B cell (primary cell): ENCODE data around the gene KLHL1. TPM values are rescaled to one million over a fixed set of nuclear protein-coding genes. Genes with fewer than 3 reads are reported as not detected.

Source experiments
- ATAC-seq: fragments of 200-7000 bp; cut with Tn5 transposase; one replicate; pipeline ENCODE4 v1.10.0; 2021; ENCODE audit warnings: low read depth, mild to moderate bottlenecking, moderate number of reproducible peaks, moderate library complexity
- CTCF ChIA-PET: fragments of 350-600 bp; sonication (Branson Sonifier 250); formaldehyde crosslinking; loops from one replicate; lab custom pipeline; 2021; ENCODE audit warnings: antibody characterized with exemption, inconsistent platforms; lab: Charles Lee
- POLR2A ChIA-PET: fragments of 350-600 bp; sonication (Branson Sonifier 250); formaldehyde crosslinking; loops from one replicate; lab custom pipeline; 2021; ENCODE audit warnings: antibody characterized with exemption; lab: Charles Lee
- DNase-seq: peaks from one replicate; pipeline ENCODE4 v3.0.0; 2013
- H2AFZ ChIP-seq: 2 replicates; pipeline ENCODE4 v1.6.1; 2012; ENCODE audit warnings: mild to moderate bottlenecking, low read depth, low read length; ENCODE audit not compliant: insufficient read depth, poor library complexity, severe bottlenecking
- H3K27ac ChIP-seq, 2 donors: 1 replicate in 1 of 2; 2 replicates in 1 of 2; pipeline ENCODE4 v1.5.1; 2012 to 2013; ENCODE audit warnings: low read length in 2 of 2, mild to moderate bottlenecking in 2 of 2, moderate library complexity in 1 of 2
- H3K27me3 ChIP-seq, 4 experiments: fragments of 200-600 bp in 1 of 4; sonication (generic) in 1 of 4; replicated peaks in 1 of 4; 1 replicate in 2 of 4; 2 replicates in 2 of 4; pipeline versions ENCODE4 v1.6.1 to v1.7.0; 2013 to 2016; ENCODE audit warnings: low read length in 3 of 4, mild to moderate bottlenecking in 2 of 4, mixed read lengths in 1 of 4, moderate library complexity in 1 of 4; ENCODE audit not compliant: insufficient read depth in 4 of 4, control insufficient read depth in 3 of 4; ENCODE audit errors: control extremely low read depth in 1 of 4
- H3K36me3 ChIP-seq, 2 experiments: replicated peaks in 1 of 2; 1 replicate in 1 of 2; 2 replicates in 1 of 2; pipeline versions ENCODE4 v1.6.1 to v1.7.1; 2013; ENCODE audit warnings: low read length in 1 of 2; ENCODE audit not compliant: insufficient read depth in 2 of 2, control insufficient read depth in 1 of 2; ENCODE audit errors: control extremely low read depth in 1 of 2, extremely low read depth in 1 of 2
- H3K4me1 ChIP-seq, 2 donors: fragments of 200-600 bp in 1 of 2; sonication (generic) in 1 of 2; 1 replicate in 1 of 2; 2 replicates in 1 of 2; pipeline versions ENCODE4 v1.5.1 to v1.6.1; 2013 to 2017; ENCODE audit warnings: low read length in 2 of 2; ENCODE audit not compliant: control insufficient read depth in 2 of 2, insufficient read depth in 2 of 2
- H3K4me2 ChIP-seq: replicated peaks from 2 replicates; pipeline ENCODE3; 2012; ENCODE audit warnings: mild to moderate bottlenecking, low read depth, low read length; ENCODE audit not compliant: poor library complexity, severe bottlenecking
- H3K4me3 ChIP-seq, 5 experiments: fragments of 200-600 bp in 1 of 5; sonication (generic) in 1 of 5; 1 replicate in 3 of 5; 2 replicates in 2 of 5; pipeline versions ENCODE4 v1.5.1 to v1.7.0; 2011 to 2016; ENCODE audit warnings: low read length in 4 of 5, mild to moderate bottlenecking in 4 of 5, low read depth in 2 of 5, control low read depth in 1 of 5, moderate library complexity in 1 of 5; ENCODE audit not compliant: insufficient read depth in 1 of 5; ENCODE audit errors: control extremely low read depth in 1 of 5, extremely low read depth in 1 of 5
- H3K79me2 ChIP-seq: fragments of 200-600 bp; sonication (generic); one replicate; pipeline ENCODE4 v1.6.0; 2016; ENCODE audit warnings: low read length; ENCODE audit not compliant: control insufficient read depth, insufficient read depth
- H3K9ac ChIP-seq: fragments of 200-600 bp; sonication (generic); 2 replicates; pipeline ENCODE4 v1.6.1; 2017; ENCODE audit warnings: mild to moderate bottlenecking, low read length, moderate library complexity
- H3K9me3 ChIP-seq, 3 donors: one replicate each; pipeline versions ENCODE4 v1.6.1 to v1.7.1; 2013; ENCODE audit warnings: low read length in 2 of 3; ENCODE audit not compliant: control insufficient read depth in 2 of 3, insufficient read depth in 1 of 3; ENCODE audit errors: control extremely low read depth in 1 of 3
- H4K20me1 ChIP-seq: 2 replicates; pipeline ENCODE4 v1.6.0; 2012; ENCODE audit warnings: mild to moderate bottlenecking, low read length; ENCODE audit not compliant: insufficient read depth, control insufficient read depth, poor library complexity, severe bottlenecking
- H3K27ac Mint-ChIP-seq: one replicate; pipeline ENCODE4 v1.8.0; 2021; ENCODE audit warnings: mixed read lengths
- H3K27me3 Mint-ChIP-seq: one replicate; pipeline ENCODE4 v1.8.0; 2021; ENCODE audit warnings: mixed read lengths
- H3K4me1 Mint-ChIP-seq: one replicate; pipeline ENCODE4 v1.8.0; 2021; ENCODE audit warnings: mixed read lengths
- H3K4me3 Mint-ChIP-seq: one replicate; pipeline ENCODE4 v1.8.0; 2021; ENCODE audit warnings: mixed read lengths
- H3K9me3 Mint-ChIP-seq: one replicate; pipeline ENCODE4 v1.8.0; 2022; ENCODE audit warnings: mixed read lengths; ENCODE audit not compliant: insufficient read depth
- EZH2 ChIP-seq: IDR thresholded peaks from 2 replicates; pipeline ENCODE4 v1.6.1; 2012; ENCODE audit warnings: borderline replicate concordance, low read depth, mild to moderate bottlenecking, moderate library complexity, low read length; ENCODE audit not compliant: insufficient read depth, poor library complexity, severe bottlenecking
- WGBS: methylation state at CpG from one replicate; pipeline ENCODE4 v1.1.5; 2013; ENCODE audit warnings: missing lambda C conversion rate; ENCODE audit not compliant: insufficient coverage; 5-methylcytosine and 5-hydroxymethylcytosine counted together
- intact Hi-C: fragments of 100-400 bp; cut with micrococcal nuclease; formaldehyde crosslinking; loops from one replicate; pipeline ENCODE4 v1.10.0; 2022
- polyA plus RNA-seq: library from polyadenylated mRNA; depleted of rRNA; stranded (reverse); fragments of >200 nt; gene quantifications from 2 replicates; pipeline ENCODE4 v1.2.3, GENCODE V29; 2012
- total RNA-seq, 2 donors: library from RNA; stranded (reverse); fragments of 120-200 nt in 1 of 2; gene quantifications; 1 replicate in 1 of 2; 2 replicates in 1 of 2; pipeline versions ENCODE4 v1.2.3 to v1.2.4, GENCODE V29; 2013 to 2022
- TF ChIP-seq, protein P1 (sequence below): fragments of 200-600 bp; IDR thresholded peaks from one replicate; pipeline ENCODE4 v1.8.0; 2022; ENCODE audit warnings: antibody characterized with exemption, mild to moderate bottlenecking

The KLHL1 gene
- total and polyA plus RNA-seq, 2 donors (not counting 1 experiment from before 2014, with no cell fraction given) = not detected

DNA sequence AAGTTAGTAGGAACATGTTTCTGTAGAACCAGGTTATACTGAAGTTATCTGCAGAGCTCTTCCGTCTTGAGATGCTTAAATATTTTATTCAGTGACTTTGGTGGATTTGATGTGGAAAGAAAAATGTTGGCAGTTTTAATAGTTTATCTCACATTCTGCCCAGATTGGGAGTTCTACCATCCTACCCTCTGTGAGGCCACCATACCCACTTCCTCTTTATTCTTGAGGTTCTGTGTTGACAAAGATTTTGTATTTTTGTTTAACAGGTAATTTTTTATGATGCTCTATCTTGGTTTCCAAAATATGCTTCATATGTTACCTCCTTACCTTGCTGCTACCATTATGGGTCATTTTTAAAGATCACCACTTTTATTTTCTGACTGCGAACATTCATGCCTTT lies 156.8 kb downstream of the KLHL1 start:
- H2AFZ ChIP-seq = no peak overlapping the region
- no peaks in the 10 kb centered on the region for H3K27me3 Mint-ChIP-seq
- DNase-seq = no peak
- intact Hi-C loops = no loop called here
- no peak overlapping the region for H3K9ac ChIP-seq
- no peaks in the 10 kb centered on the region for H3K36me3 ChIP-seq
- H3K27me3 ChIP-seq = no peaks in the 10 kb centered on the region
- no peaks in the 10 kb centered on the region for H3K4me1 Mint-ChIP-seq
- CTCF ChIA-PET = no interaction called here
- H3K4me3 ChIP-seq = no peak overlapping the region
- H3K79me2 ChIP-seq = no peaks in the 10 kb centered on the region
- no peak overlapping the region for H3K4me2 ChIP-seq
- no peaks in the 10 kb centered on the region for H4K20me1 ChIP-seq
- POLR2A ChIA-PET = no interaction called here
- no peak overlapping the region for H3K27ac ChIP-seq
- H3K4me3 Mint-ChIP-seq = no peak overlapping the region
- no peaks in the 10 kb centered on the region for H3K4me1 ChIP-seq
- H3K9me3 ChIP-seq = peaks cover 0 to 3% (median 0%) of the 10 kb centered on the region in 3 donors
- no peak for ATAC-seq
- H3K9me3 Mint-ChIP-seq = no peaks in the 10 kb centered on the region
- 100% methylated on average over 1 of the region's 2 CpGs for WGBS
- TF ChIP-seq, protein P1, sequence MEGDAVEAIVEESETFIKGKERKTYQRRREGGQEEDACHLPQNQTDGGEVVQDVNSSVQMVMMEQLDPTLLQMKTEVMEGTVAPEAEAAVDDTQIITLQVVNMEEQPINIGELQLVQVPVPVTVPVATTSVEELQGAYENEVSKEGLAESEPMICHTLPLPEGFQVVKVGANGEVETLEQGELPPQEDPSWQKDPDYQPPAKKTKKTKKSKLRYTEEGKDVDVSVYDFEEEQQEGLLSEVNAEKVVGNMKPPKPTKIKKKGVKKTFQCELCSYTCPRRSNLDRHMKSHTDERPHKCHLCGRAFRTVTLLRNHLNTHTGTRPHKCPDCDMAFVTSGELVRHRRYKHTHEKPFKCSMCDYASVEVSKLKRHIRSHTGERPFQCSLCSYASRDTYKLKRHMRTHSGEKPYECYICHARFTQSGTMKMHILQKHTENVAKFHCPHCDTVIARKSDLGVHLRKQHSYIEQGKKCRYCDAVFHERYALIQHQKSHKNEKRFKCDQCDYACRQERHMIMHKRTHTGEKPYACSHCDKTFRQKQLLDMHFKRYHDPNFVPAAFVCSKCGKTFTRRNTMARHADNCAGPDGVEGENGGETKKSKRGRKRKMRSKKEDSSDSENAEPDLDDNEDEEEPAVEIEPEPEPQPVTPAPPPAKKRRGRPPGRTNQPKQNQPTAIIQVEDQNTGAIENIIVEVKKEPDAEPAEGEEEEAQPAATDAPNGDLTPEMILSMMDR = no peak
- no peak for TF ChIP-seq EZH2
- no peak overlapping the region for H3K27ac Mint-ChIP-seq

DNA sequence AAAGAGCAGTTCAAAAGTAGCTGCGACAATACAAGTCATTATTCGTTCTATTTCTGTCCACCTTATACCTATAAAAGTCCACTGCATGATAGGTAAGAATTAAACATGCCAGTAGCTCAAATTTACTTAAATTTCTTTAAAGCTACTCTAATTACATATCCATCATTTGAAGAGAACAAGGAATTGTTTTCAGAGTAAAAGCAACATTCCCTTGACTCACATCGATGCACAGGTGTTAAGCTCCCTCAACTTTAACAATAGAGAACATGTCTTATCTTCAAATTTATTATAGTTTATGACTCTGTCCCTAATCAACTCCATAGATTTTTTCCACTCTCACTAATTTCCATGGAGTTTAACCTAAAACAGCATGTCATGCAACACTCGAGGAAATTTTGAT lies 158.1 kb downstream of the KLHL1 start:
- no CpG with 5 or more reads among the region's 4 CpGs for WGBS
- H2AFZ ChIP-seq = no peak overlapping the region
- intact Hi-C loops = no loop called here
- H3K9me3 ChIP-seq = peaks cover 0 to 3% (median 0%) of the 10 kb centered on the region in 3 donors
- no peaks in the 10 kb centered on the region for H3K4me1 ChIP-seq
- H3K27me3 Mint-ChIP-seq = no peaks in the 10 kb centered on the region
- no peaks in the 10 kb centered on the region for H3K36me3 ChIP-seq
- no peak overlapping the region for H3K27ac ChIP-seq
- no peaks in the 10 kb centered on the region for H3K27me3 ChIP-seq
- H3K79me2 ChIP-seq = no peaks in the 10 kb centered on the region
- H3K27ac Mint-ChIP-seq = no peak overlapping the region
- H3K9ac ChIP-seq = no peak overlapping the region
- ChIA-PET CTCF (no interaction called here), POLR2A (no interaction called here)
- TF ChIP-seq, protein P1 = no peak
- TF ChIP-seq EZH2 = no peak
- H3K4me1 Mint-ChIP-seq = no peaks in the 10 kb centered on the region
- ATAC-seq (no peak), DNase-seq (no peak)
- no peak overlapping the region for H3K4me3 Mint-ChIP-seq
- H3K4me2 ChIP-seq = no peak overlapping the region
- H3K4me3 ChIP-seq = no peak overlapping the region
- H4K20me1 ChIP-seq = no peaks in the 10 kb centered on the region
- H3K9me3 Mint-ChIP-seq = no peaks in the 10 kb centered on the region
